ENCODE measurements around the gene TMEM132C.

TMEM132C gene

DNA sequence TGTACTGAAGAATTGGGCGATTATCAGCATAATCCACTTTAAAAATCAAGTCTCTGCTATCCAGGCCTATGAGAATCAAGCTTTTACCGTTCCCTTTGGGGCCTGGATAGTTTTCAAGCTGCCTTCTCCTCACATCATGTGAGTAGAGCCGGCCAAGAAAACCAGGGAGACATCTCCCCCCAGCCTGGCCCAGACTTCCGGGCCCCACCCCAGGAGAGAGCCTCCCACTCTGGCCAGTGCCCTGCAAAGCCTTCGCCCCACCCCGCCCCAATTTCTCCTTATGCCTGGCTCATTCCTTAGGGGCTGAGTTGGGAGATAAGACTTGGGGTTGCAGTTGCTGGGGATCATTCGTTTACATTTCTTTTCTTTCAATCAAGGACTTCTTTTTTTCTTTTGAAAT is 1.4 kb upstream of the TMEM132C start:
- no peaks in the 10 kb centered on the region for H3K27me3 ChIP-seq (ENCODE audit: control insufficient read depth, low read length)

DNA sequence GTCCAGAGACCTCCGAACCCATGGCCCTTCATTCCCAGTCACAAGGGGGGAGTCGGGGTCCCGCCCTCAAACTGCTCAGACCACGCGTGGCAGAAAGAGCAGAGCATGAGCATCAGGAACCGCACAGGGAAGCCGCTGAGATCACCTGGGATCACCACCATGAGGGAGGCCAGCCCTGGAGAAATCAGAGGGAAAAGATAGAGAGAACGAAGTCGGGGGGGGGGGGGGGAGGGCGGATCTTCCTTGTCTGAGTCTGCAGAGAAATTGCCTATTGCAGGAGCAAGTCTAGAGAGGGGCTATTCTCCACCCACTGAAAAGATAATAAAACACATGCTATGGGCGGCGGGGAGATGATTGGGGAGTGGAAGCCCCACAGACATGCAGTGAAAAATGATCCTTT is 884 bp upstream of the TMEM132C start:
- H3K4me3 ChIP-seq (ENCODE audit: low read length): no peak overlapping the region
- no peaks in the 10 kb centered on the region for H3K27me3 ChIP-seq (ENCODE audit: control insufficient read depth, low read length)
- no peaks in the 10 kb centered on the region for H3K79me2 ChIP-seq (ENCODE audit: control insufficient read depth, low read length)

More for the DNA sequence above, 1.4 kb upstream of the TMEM132C start:
- H3K9me2 ChIP-seq (replicated peaks; ENCODE audit: control insufficient read depth, low read length): no peaks in the 10 kb centered on the region
- peaks cover 4% of the 10 kb centered on the region for H3K9me3 ChIP-seq (ENCODE audit: control insufficient read depth, insufficient read depth, low read length)
- H3K79me2 ChIP-seq (ENCODE audit: control insufficient read depth, low read length): no peaks in the 10 kb centered on the region
- no peak overlapping the region for H3K4me3 ChIP-seq (ENCODE audit: low read length)
- TF ChIP-seq, protein P1, sequence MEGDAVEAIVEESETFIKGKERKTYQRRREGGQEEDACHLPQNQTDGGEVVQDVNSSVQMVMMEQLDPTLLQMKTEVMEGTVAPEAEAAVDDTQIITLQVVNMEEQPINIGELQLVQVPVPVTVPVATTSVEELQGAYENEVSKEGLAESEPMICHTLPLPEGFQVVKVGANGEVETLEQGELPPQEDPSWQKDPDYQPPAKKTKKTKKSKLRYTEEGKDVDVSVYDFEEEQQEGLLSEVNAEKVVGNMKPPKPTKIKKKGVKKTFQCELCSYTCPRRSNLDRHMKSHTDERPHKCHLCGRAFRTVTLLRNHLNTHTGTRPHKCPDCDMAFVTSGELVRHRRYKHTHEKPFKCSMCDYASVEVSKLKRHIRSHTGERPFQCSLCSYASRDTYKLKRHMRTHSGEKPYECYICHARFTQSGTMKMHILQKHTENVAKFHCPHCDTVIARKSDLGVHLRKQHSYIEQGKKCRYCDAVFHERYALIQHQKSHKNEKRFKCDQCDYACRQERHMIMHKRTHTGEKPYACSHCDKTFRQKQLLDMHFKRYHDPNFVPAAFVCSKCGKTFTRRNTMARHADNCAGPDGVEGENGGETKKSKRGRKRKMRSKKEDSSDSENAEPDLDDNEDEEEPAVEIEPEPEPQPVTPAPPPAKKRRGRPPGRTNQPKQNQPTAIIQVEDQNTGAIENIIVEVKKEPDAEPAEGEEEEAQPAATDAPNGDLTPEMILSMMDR (IDR thresholded peaks at IDR 0.05; ENCODE audit: low read depth, low read length, poor library complexity, severe bottlenecking): no peak
- no peak for TF ChIP-seq EZH2phosphoT487 (IDR thresholded peaks at IDR 0.05; ENCODE audit: borderline replicate concordance, low read length)
- no peaks in the 10 kb centered on the region for H3K36me3 ChIP-seq (ENCODE audit: control insufficient read depth, low read length)
- H3K4me2 ChIP-seq (ENCODE audit: low read length): no peak overlapping the region
- no peaks in the 10 kb centered on the region for H4K20me1 ChIP-seq (ENCODE audit: control insufficient read depth, insufficient read depth, low read depth, low read length)
- H3K27ac ChIP-seq (ENCODE audit: low read depth, low read length): no peak overlapping the region
- H3F3A ChIP-seq (ENCODE audit: control insufficient read depth, insufficient read depth): no peaks in the 10 kb centered on the region
- H3K4me1 ChIP-seq (ENCODE audit: control insufficient read depth, low read length): no peaks in the 10 kb centered on the region

DNA sequence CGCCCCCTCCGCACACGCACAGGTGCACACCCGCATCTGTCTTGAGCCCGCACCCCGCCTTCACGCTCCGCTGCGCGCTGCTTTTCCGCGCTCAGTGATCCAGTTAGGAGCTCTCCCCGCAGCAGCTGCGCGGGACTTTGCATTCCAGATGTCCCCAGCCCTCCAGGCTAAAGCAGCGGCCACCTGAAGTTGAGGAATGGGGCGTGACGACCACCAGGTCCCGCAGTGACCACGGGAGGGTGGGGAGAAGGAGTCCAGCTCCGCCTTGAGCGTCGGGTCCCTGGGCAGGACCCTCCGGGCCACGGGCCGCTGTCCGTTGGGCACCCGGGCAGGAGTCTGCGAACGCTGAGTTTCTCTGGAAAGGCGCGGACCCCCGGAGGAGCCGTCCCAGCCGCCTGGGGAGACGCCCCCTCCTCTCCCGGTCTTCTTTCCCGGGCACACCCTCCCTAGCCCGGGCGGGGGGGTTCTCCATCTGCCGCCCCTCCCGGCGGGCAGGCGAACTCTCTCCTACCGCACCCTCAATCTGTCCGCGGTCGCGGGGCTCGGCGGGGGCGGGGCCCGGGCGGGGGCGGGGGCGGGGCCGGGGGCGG is 334 bp upstream of the TMEM132C start:
- Histone ChIP-seq H3K36me3 (ENCODE audit: control insufficient read depth, low read length) (no peaks in the 10 kb centered on the region), H3K4me3 (ENCODE audit: low read length) (no peak overlapping the region), H3K9me2 (replicated peaks; ENCODE audit: control insufficient read depth, low read length) (no peaks in the 10 kb centered on the region), H3K4me2 (ENCODE audit: low read length) (no peak overlapping the region), H3F3A (ENCODE audit: control insufficient read depth, insufficient read depth) (no peaks in the 10 kb centered on the region), H3K9me3 (ENCODE audit: control insufficient read depth, insufficient read depth, low read length) (peaks cover 4% of the 10 kb centered on the region), H4K20me1 (ENCODE audit: control insufficient read depth, insufficient read depth, low read depth, low read length) (no peaks in the 10 kb centered on the region), H3K27ac (ENCODE audit: low read depth, low read length) (no peak overlapping the region), H3K27me3 (ENCODE audit: control insufficient read depth, low read length) (no peaks in the 10 kb centered on the region), H3K4me1 (ENCODE audit: control insufficient read depth, low read length) (no peaks in the 10 kb centered on the region), H3K79me2 (ENCODE audit: control insufficient read depth, low read length) (no peaks in the 10 kb centered on the region)
- no peak for TF ChIP-seq EZH2phosphoT487 (IDR thresholded peaks at IDR 0.05; ENCODE audit: borderline replicate concordance, low read length)
- TF ChIP-seq, protein P1 (IDR thresholded peaks at IDR 0.05; ENCODE audit: low read depth, low read length, poor library complexity, severe bottlenecking): no peak

More for the DNA sequence above, 884 bp upstream of the TMEM132C start:
- no peaks in the 10 kb centered on the region for H4K20me1 ChIP-seq (ENCODE audit: control insufficient read depth, insufficient read depth, low read depth, low read length)
- TF ChIP-seq EZH2phosphoT487 (IDR thresholded peaks at IDR 0.05; ENCODE audit: borderline replicate concordance, low read length): no peak
- TF ChIP-seq, protein P1 (IDR thresholded peaks at IDR 0.05; ENCODE audit: low read depth, low read length, poor library complexity, severe bottlenecking): no peak
- no peaks in the 10 kb centered on the region for H3K36me3 ChIP-seq (ENCODE audit: control insufficient read depth, low read length)
- peaks cover 4% of the 10 kb centered on the region for H3K9me3 ChIP-seq (ENCODE audit: control insufficient read depth, insufficient read depth, low read length)
- no peak overlapping the region for H3K27ac ChIP-seq (ENCODE audit: low read depth, low read length)
- no peaks in the 10 kb centered on the region for H3K4me1 ChIP-seq (ENCODE audit: control insufficient read depth, low read length)
- no peak overlapping the region for H3K4me2 ChIP-seq (ENCODE audit: low read length)
- no peaks in the 10 kb centered on the region for H3K9me2 ChIP-seq (replicated peaks; ENCODE audit: control insufficient read depth, low read length)
- H3F3A ChIP-seq (ENCODE audit: control insufficient read depth, insufficient read depth): no peaks in the 10 kb centered on the region

All from DOHH2 (cell line).